Neural crest cell (in vitro differentiated cells): ENCODE results near the gene FTSJ1. TPM values are rescaled to one million over a fixed set of nuclear protein-coding genes. Genes with fewer than 3 reads are reported as not detected.

Source experiments
- DNase-seq: peaks from one replicate; pipeline ENCODE4 v3.0.0; 2021; ENCODE audit warnings: low read depth, mixed read lengths, low spot score
- H3K27ac Mint-ChIP-seq: one replicate; pipeline ENCODE4 v1.8.0; 2021; ENCODE audit warnings: mild to moderate bottlenecking, mixed read lengths; ENCODE audit not compliant: unreplicated experiment
- H3K27me3 Mint-ChIP-seq: 2 replicates; pipeline ENCODE4 v1.8.0; 2021; ENCODE audit warnings: low read depth, mild to moderate bottlenecking, mixed read lengths
- H3K36me3 Mint-ChIP-seq: 2 replicates; pipeline ENCODE4 v1.8.0; 2021; ENCODE audit warnings: low read depth, mild to moderate bottlenecking, mixed read lengths
- H3K4me1 Mint-ChIP-seq: 2 replicates; pipeline ENCODE4 v1.8.0; 2021; ENCODE audit warnings: mixed read lengths
- H3K4me3 Mint-ChIP-seq: one replicate; pipeline ENCODE4 v1.8.0; 2021; ENCODE audit warnings: mild to moderate bottlenecking, mixed read lengths
- H3K9me3 Mint-ChIP-seq: 2 replicates; pipeline ENCODE4 v1.8.0; 2021; ENCODE audit warnings: mixed read lengths
- total RNA-seq: library from RNA; stranded (reverse); gene quantifications from 2 replicates; pipeline ENCODE4 v1.2.1, GENCODE V29; 2021
- TF ChIP-seq, protein P1 (sequence below): fragments of 200-600 bp; sonication (generic); conservative IDR thresholded peaks from 2 replicates; pipeline ENCODE4 v1.5.0; 2021; ENCODE audit warnings: antibody characterized with exemption, mild to moderate bottlenecking

The FTSJ1 gene
- total RNA-seq, 1 donor from 2014 or later, result 45.8 TPM

DNA sequence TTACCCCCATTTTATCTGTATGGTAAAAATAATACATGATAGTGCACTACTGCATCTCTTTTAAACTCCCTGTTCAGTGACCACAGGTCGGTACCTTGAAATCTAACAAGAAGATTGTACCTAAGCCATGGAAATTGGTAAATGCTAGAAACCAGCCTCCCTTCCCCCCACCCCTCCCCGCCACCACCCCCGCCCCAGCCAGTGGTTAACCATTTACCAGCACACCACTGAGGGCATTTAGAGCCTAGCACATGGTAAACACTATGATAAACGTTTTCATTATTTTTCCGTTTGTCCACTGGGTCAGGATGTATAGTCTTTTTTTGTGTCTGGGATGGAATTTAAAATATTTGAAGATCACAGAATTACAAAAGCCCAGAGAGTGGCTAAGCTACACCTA, 703 bp upstream of the FTSJ1 start:
- H3K27me3 Mint-ChIP-seq, result peaks cover 2% of the 10 kb centered on the region

DNA sequence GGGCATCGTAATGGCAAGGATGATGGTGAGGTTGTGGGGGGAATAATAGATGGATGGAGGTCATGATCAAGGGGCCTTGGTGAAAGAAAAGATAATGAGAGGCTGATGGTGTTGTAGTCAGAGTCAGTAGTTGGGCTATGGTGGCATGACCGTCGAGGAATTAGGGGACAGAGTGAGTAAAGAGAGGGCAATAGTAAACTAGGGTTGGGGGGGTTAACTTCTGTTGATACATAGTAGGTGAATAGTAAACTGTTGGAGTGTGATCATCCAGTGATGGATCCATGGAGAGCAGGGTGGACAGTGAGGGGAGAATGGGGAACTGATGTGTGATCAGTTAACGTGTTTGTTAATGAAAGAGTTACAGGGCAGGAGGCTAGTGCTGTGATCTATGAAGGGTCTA, 920 bp downstream of the FTSJ1 start:
- Mint-ChIP-seq H3K9me3 (peaks cover 4% of the 10 kb centered on the region), H3K36me3 (peaks cover 16% of the 10 kb centered on the region), H3K4me3 (peak overlapping the region; percentile 98), H3K4me1 (peaks cover 30% of the 10 kb centered on the region), H3K27me3 (no peaks in the 10 kb centered on the region), H3K27ac (no peak overlapping the region)
- DNase-seq, result no peak
- TF ChIP-seq, protein P1, sequence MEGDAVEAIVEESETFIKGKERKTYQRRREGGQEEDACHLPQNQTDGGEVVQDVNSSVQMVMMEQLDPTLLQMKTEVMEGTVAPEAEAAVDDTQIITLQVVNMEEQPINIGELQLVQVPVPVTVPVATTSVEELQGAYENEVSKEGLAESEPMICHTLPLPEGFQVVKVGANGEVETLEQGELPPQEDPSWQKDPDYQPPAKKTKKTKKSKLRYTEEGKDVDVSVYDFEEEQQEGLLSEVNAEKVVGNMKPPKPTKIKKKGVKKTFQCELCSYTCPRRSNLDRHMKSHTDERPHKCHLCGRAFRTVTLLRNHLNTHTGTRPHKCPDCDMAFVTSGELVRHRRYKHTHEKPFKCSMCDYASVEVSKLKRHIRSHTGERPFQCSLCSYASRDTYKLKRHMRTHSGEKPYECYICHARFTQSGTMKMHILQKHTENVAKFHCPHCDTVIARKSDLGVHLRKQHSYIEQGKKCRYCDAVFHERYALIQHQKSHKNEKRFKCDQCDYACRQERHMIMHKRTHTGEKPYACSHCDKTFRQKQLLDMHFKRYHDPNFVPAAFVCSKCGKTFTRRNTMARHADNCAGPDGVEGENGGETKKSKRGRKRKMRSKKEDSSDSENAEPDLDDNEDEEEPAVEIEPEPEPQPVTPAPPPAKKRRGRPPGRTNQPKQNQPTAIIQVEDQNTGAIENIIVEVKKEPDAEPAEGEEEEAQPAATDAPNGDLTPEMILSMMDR, result no peak

More for the DNA sequence above, 703 bp upstream of the FTSJ1 start:
- Mint-ChIP-seq H3K4me1 (peaks cover 30% of the 10 kb centered on the region), H3K36me3 (peaks cover 10% of the 10 kb centered on the region), H3K9me3 (peaks cover 2% of the 10 kb centered on the region), H3K4me3 (peak overlapping the region; percentile 98), H3K27ac (peak overlapping the region; percentile 96)
- TF ChIP-seq, protein P1, result no peak
- no peak for DNase-seq

DNA sequence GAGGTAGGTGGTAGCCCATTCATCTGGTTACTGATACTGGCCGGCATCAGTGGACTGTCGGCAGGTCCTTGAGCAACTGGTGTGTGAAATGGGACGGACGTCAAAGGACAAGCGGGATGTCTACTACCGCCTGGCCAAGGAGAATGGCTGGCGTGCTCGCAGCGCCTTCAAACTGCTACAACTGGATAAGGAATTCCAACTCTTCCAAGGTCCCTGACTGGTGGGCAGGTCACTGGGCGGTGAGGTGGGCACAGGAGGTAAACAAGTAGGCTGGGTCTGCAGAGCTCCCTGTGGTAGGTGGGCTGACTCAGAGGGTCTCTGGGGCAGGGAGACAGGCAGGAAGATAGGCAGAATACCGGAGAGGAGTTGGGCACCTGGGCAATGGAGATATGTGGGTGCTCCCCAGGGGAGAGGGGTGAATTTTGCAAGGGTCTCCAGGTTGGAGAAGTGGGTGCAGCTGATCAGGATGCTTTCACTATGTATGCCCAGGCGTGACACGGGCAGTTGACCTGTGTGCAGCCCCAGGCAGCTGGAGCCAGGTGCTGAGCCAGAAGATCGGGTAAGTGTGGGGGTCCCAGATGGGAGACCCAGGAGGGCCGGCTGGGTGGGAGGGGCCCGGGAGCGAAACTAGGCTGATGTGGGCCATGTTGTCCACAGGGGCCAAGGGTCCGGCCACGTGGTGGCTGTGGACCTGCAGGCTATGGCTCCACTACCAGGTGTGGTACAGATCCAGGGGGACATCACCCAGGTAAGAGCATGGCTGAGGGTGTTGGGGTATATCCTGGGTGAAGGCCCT, 2.2 kb downstream of the FTSJ1 start:
- peaks cover 4% of the 10 kb centered on the region for H3K9me3 Mint-ChIP-seq
- H3K36me3 Mint-ChIP-seq, result peaks cover 16% of the 10 kb centered on the region
- no peaks in the 10 kb centered on the region for H3K27me3 Mint-ChIP-seq
- no peak for DNase-seq
- H3K4me3 Mint-ChIP-seq, result peak overlapping the region; percentile 98
- TF ChIP-seq, protein P1, result no peak
- peaks cover 25% of the 10 kb centered on the region for H3K4me1 Mint-ChIP-seq
- no peak overlapping the region for H3K27ac Mint-ChIP-seq

DNA sequence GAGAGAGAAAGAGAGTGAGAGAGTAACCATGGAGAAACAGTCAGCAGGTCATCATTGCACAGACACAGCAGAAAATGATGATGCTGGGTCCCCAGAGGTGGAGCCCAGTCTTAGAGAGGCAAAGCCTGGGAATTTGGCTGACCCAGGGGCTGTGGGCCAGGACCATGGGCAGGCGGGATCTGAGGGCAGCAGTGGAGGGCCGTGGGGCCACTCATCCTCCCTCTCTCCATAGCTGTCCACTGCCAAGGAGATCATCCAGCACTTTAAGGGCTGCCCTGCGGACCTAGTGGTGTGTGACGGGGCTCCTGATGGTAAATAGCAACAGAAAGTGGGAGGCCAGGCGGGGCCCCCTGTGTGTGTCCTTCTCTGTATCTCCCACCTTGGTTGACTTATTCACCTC, 2.8 kb downstream of the FTSJ1 start:
- peaks cover 4% of the 10 kb centered on the region for H3K9me3 Mint-ChIP-seq
- H3K27ac Mint-ChIP-seq, result no peak overlapping the region
- H3K4me1 Mint-ChIP-seq, result peaks cover 25% of the 10 kb centered on the region
- TF ChIP-seq, protein P1, result no peak
- peaks cover 16% of the 10 kb centered on the region for H3K36me3 Mint-ChIP-seq
- peak overlapping the region; percentile 23 for H3K4me3 Mint-ChIP-seq
- H3K27me3 Mint-ChIP-seq, result no peaks in the 10 kb centered on the region
- DNase-seq, result no peak

DNA sequence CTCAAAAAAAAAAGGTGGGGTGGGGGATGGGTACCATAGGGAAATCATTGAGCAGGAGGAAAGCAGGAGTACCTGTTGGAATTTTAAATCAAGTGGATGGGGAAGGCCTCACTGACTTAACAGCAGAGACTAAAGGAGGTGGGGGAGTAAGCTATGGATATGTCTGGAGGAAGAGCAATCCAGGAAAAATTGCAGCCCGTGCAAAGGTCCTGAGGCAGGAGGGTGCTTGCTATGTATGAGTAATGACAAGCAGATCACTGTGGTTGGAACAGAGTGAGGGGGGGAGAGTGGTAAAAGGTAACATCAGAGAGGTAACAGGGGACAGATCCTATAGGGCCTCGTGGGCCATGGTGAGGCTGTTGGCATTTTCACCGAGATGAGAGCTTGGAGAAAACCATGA, 4.1 kb downstream of the FTSJ1 start:
- Mint-ChIP-seq H3K27ac (peak overlapping the region; percentile 27), H3K4me3 (no peak overlapping the region), H3K9me3 (peaks cover 4% of the 10 kb centered on the region), H3K4me1 (peaks cover 19% of the 10 kb centered on the region), H3K27me3 (no peaks in the 10 kb centered on the region), H3K36me3 (peaks cover 13% of the 10 kb centered on the region)
- DNase-seq, result no peak
- TF ChIP-seq, protein P1, result no peak
